K562 (cell line): Measurements from ENCODE around the gene SLC5A10. TPM values are rescaled to one million over a fixed set of nuclear protein-coding genes. Genes with fewer than 3 reads are reported as not detected.

Source experiments
- ARID1B ChIP-seq: fragments of 450-650 bp; IDR thresholded peaks from 2 replicates; pipeline ENCODE4 v1.6.1; 2016; ENCODE audit warnings: antibody characterized with exemption, mild to moderate bottlenecking, inconsistent platforms
- CBFA2T2 ChIP-seq: fragments of 450-650 bp; conservative IDR thresholded peaks from 2 replicates; pipeline ENCODE4 v1.6.1; 2017; ENCODE audit warnings: mild to moderate bottlenecking
- CXXC5 ChIP-seq: fragments of 250-450 bp; sonication (Bioruptor Pico); IDR thresholded peaks from 2 replicates; pipeline ENCODE4 v1.8.0; 2022; ENCODE audit warnings: inconsistent platforms, mild to moderate bottlenecking, moderate library complexity
- FOXP1 ChIP-seq: sonication (generic); formaldehyde crosslinking; IDR thresholded peaks from 2 replicates; pipeline ENCODE4 v1.8.0; 2022; ENCODE audit warnings: mild to moderate bottlenecking, missing genetic modification reagents
- MCM5 ChIP-seq: fragments of 450-650 bp; IDR thresholded peaks from 2 replicates; pipeline ENCODE4 v1.6.1; 2016; ENCODE audit warnings: low read depth
- NFIC ChIP-seq: fragments of 450-650 bp; IDR thresholded peaks from 2 replicates; pipeline ENCODE4 v1.6.1; 2017; ENCODE audit warnings: mild to moderate bottlenecking, inconsistent platforms
- NR2C2 ChIP-seq, 2 experiments: fragments of 200-800 bp in 1 of 2; sonication (Bioruptor generic) in 1 of 2; sonication (generic) in 1 of 2; formaldehyde crosslinking in 1 of 2; IDR thresholded peaks; 2 replicates each; pipeline versions ENCODE4 v1.6.1 to v1.8.0; 2016 to 2022; ENCODE audit warnings: mild to moderate bottlenecking in 1 of 2, missing compliant biosample characterization in 1 of 2, missing genetic modification characterization in 1 of 2, missing genetic modification reagents in 1 of 2
- POLR2AphosphoS5 ChIP-seq: IDR thresholded peaks from 2 replicates; pipeline ENCODE4 v1.6.1; 2011; ENCODE audit warnings: mild to moderate bottlenecking, low read depth, low read length, moderate library complexity; ENCODE audit not compliant: control insufficient read depth, insufficient read depth
- POLR2B ChIP-seq: fragments of 450-650 bp; IDR thresholded peaks from 2 replicates; pipeline ENCODE4 v1.6.1; 2018; ENCODE audit warnings: low read depth; ENCODE audit not compliant: partially characterized antibody
- RBM17 ChIP-seq: fragments of 200-400 bp; formaldehyde crosslinking; IDR thresholded peaks from 2 replicates; pipeline ENCODE4 v1.6.1; 2017; ENCODE audit warnings: low read depth, mild to moderate bottlenecking, low read length, borderline replicate concordance
- ZNF175 ChIP-seq: fragments of 200-800 bp; sonication (Bioruptor generic); IDR thresholded peaks from 2 replicates; pipeline ENCODE4 v1.6.1; 2016; ENCODE audit warnings: low read depth, mild to moderate bottlenecking, missing genetic modification characterization, missing compliant biosample characterization
- polyA plus RNA-seq, 8 experiments: library from polyadenylated mRNA; depleted of rRNA in 4 of 8; stranded (reverse) in 5 of 8; unstranded in 3 of 8; fragments of >200 nt; fragmentation: Nextera tagmentation in 2 of 8; fragmentation: Illumina TruSeq in 1 of 8; extraction: Ambion mirVana in 2 of 8; extraction: Trizol in 1 of 8; gene quantifications; 2 replicates each; pipeline versions ENCODE4 v1.2.1 to v1.2.3, GENCODE V29; 2011 to 2014; ENCODE audit warnings: inconsistent platforms in 1 of 8, missing spikeins in 1 of 8
- total RNA-seq, 7 experiments: library from RNA; depleted of rRNA in 6 of 7; stranded (reverse); fragments of >200 nt in 6 of 7; fragmentation: Illumina TruSeq in 2 of 7; extraction: Trizol in 2 of 7; gene quantifications; 2 replicates each; pipeline versions ENCODE4 v1.2.1 to v1.2.3, GENCODE V29; 2011 to 2021; ENCODE audit warnings: low replicate concordance in 1 of 7
- TF ChIP-seq, protein P1 (sequence below), 2 experiments: fragments of 450-650 bp in 1 of 2; sonication (generic) in 1 of 2; formaldehyde crosslinking in 1 of 2; IDR thresholded peaks in 1 of 2; conservative IDR thresholded peaks in 1 of 2; 2 replicates each; pipeline versions ENCODE4 v1.6.1 to v1.8.1; 2016 to 2023; ENCODE audit warnings: mild to moderate bottlenecking in 2 of 2, moderate library complexity in 2 of 2, inconsistent platforms in 1 of 2, missing genetic modification reagents in 1 of 2

The SLC5A10 gene
- total and polyA plus RNA-seq, 9 of the 15 experiments (the other 6 are each of a cell fraction or from before 2014, with no cell fraction given): 0.03 to 0.09 (median 0.03) TPM; not detected in 5

GRCh38 chr17:18981642-18982424 lies 29.9 kb downstream of the SLC5A10 start (continued):
- TF ChIP-seq CXXC5 (CRISPR knock-in tag): 0 out of 2 replicates have a peak, but pooled peaks have one; percentile 33
- TF ChIP-seq RBM17: no peak
- TF ChIP-seq NR2C2 (CRISPR knock-in tag; IDR thresholded peaks at IDR 0.05): no peak
- peak; percentile 19; the same call in 1 of the 2 replicates for TF ChIP-seq NR2C2 (tag; IDR thresholded peaks at IDR 0.05)
- TF ChIP-seq, protein P1, sequence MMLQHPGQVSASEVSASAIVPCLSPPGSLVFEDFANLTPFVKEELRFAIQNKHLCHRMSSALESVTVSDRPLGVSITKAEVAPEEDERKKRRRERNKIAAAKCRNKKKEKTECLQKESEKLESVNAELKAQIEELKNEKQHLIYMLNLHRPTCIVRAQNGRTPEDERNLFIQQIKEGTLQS (IDR thresholded peaks at IDR 0.05): peak; percentile 51
- TF ChIP-seq, protein P1 (CRISPR knock-in tag; conservative IDR thresholded peaks at IDR 0.05): no peak
- TF ChIP-seq POLR2AphosphoS5: 0 out of 2 replicates have a peak, but pooled peaks have one; percentile 14
- 0 out of 2 replicates have a peak, but pooled peaks have one; percentile 46 for TF ChIP-seq ZNF175
- no peak for TF ChIP-seq MCM5
- TF ChIP-seq CBFA2T2: peak; percentile 57
- no peak for TF ChIP-seq FOXP1
- TF ChIP-seq POLR2B: no peak
- peak; percentile 77 for TF ChIP-seq NFIC
- 0 out of 2 replicates have a peak, but pooled peaks have one; percentile 36 for TF ChIP-seq ARID1B
